Bronchial epithelial cell (primary cell): ENCODE results near the gene CSE1L. TPM values are rescaled to one million over a fixed set of nuclear protein-coding genes. Genes with fewer than 3 reads are reported as not detected.

Experiments
- DNase-seq: peaks from one replicate; pipeline ENCODE4 v3.0.0-alpha.2; 2010; ENCODE audit warnings: low read depth
- FAIRE-seq: peaks from 2 replicates; lab custom pipeline; 2011; peaks lifted over from hg19 to GRCh38; lab: Jason Lieb, UNC
- H3K27me3 ChIP-seq: 2 replicates; pipeline ENCODE4 v1.5.1; 2011; ENCODE audit warnings: low read length; ENCODE audit not compliant: control insufficient read depth, insufficient read depth
- H3K36me3 ChIP-seq: 2 replicates; pipeline ENCODE4 v1.5.1; 2011; ENCODE audit warnings: low read length; ENCODE audit not compliant: control insufficient read depth, insufficient read depth
- H3K4me3 ChIP-seq: 2 replicates; pipeline ENCODE4 v1.5.1; 2011; ENCODE audit warnings: mild to moderate bottlenecking, low read depth, low read length, control low read depth
- CTCF ChIP-seq: IDR thresholded peaks from 2 replicates; pipeline ENCODE4 v1.5.1; 2011; ENCODE audit warnings: mild to moderate bottlenecking, moderate library complexity, low read length, control low read depth, inconsistent platforms; ENCODE audit not compliant: insufficient read depth, severe bottlenecking
- total RNA-seq: library from RNA; depleted of rRNA; stranded (reverse); fragments of >200 nt; gene quantifications from 2 replicates; pipeline ENCODE4 v1.2.1, GENCODE V29; 2014

Gene CSE1L
- total RNA-seq, 1 donor from 2014 or later, result 60.8 TPM

- no peak for TF ChIP-seq CTCF
- H3K36me3 ChIP-seq, result peaks cover 8% of the 10 kb centered on the region
- DNase-seq (no peak), FAIRE-seq (no peak)
- no peaks in the 10 kb centered on the region for H3K27me3 ChIP-seq
- no peak overlapping the region for H3K4me3 ChIP-seq
Observed at GRCh38 chr20:49110767-49111694, 64.9 kb downstream of the CSE1L start.

- Histone ChIP-seq H3K36me3 (peaks cover 15% of the 10 kb centered on the region), H3K4me3 (no peak overlapping the region), H3K27me3 (no peaks in the 10 kb centered on the region)
- FAIRE-seq (no peak), DNase-seq (no peak)
- no peak for TF ChIP-seq CTCF
Observed at GRCh38 chr20:49112596-49113274, 66.6 kb downstream of the CSE1L start.

GRCh38 chr20:49115564-49115963 is 69.5 kb downstream of the CSE1L start:
- Histone ChIP-seq H3K4me3 (no peak overlapping the region), H3K27me3 (no peaks in the 10 kb centered on the region), H3K36me3 (peaks cover 33% of the 10 kb centered on the region)
- no peak for TF ChIP-seq CTCF
- FAIRE-seq (no peak), DNase-seq (no peak)

GRCh38 chr20:49118307-49118706 is 72.2 kb downstream of the CSE1L start:
- no peak for TF ChIP-seq CTCF
- DNase-seq, result no peak
- H3K36me3 ChIP-seq, result peaks cover 35% of the 10 kb centered on the region
- H3K27me3 ChIP-seq, result no peaks in the 10 kb centered on the region
- H3K4me3 ChIP-seq, result no peak overlapping the region
- no peak for FAIRE-seq

GRCh38 chr20:49119988-49120387 is 73.9 kb downstream of the CSE1L start:
- H3K36me3 ChIP-seq, result peaks cover 41% of the 10 kb centered on the region
- no peak for FAIRE-seq
- no peak for TF ChIP-seq CTCF
- no peak overlapping the region for H3K4me3 ChIP-seq
- H3K27me3 ChIP-seq, result no peaks in the 10 kb centered on the region
- no peak for DNase-seq
